Esophagus squamous epithelium (tissue), 4 donors: ENCODE measurements around the gene FCGBP.

Experiments
- CTCF ChIP-seq, 6 experiments: fragments of 450-650 bp in 4 of 6; fragments of 200-600 bp in 2 of 6; sonication (generic) in 2 of 6; IDR thresholded peaks; one replicate each; pipeline ENCODE4 v1.5.1; 2016 to 2019; ENCODE audit warnings: antibody characterized with exemption in 6 of 6, mild to moderate bottlenecking in 4 of 6, moderate library complexity in 4 of 6
- POLR2A ChIP-seq, 4 donors: fragments of 450-650 bp; IDR thresholded peaks; one replicate each; pipeline ENCODE4 v1.6.1; 2017; ENCODE audit warnings: antibody characterized with exemption in 4 of 4, mild to moderate bottlenecking in 4 of 4, moderate library complexity in 3 of 4

GRCh38 chr19:39983695-39984300 is 49.4 kb upstream of the FCGBP start:
- TF ChIP-seq POLR2A (IDR thresholded peaks at IDR 0.05) (no peak), CTCF (IDR thresholded peaks at IDR 0.05) (no peak)
